IMR-90 (cell line): ENCODE measurements around the gene KRT1. TPM values are rescaled to one million over a fixed set of nuclear protein-coding genes. Genes with fewer than 3 reads are reported as not detected.

ENCODE experiments used
- ATAC-seq: fragments of 200-7000 bp; cut with Tn5 transposase; 2 replicates; pipeline ENCODE4 v1.9.1; 2020; ENCODE audit warnings: low read depth, mild to moderate bottlenecking, moderate library complexity
- BruUV-seq: library from RNA; stranded (reverse); fragments of 400-500 nt; replicated peaks from 2 replicates; lab custom pipeline; 2021; lab: Mats Ljungman, UMichigan
- CTCF ChIA-PET: fragments of 300-600 bp; formaldehyde crosslinking; extraction: SDS; loops from one replicate; lab custom pipeline; 2021; ENCODE audit warnings: antibody characterized with exemption; lab: Yijun Ruan, JAX
- POLR2A ChIA-PET: fragments of 300-600 bp; sonication (Branson Sonifier 250); formaldehyde crosslinking; loops from one replicate; lab custom pipeline; 2022; ENCODE audit warnings: antibody characterized with exemption; ENCODE audit not compliant: unreplicated experiment; lab: Charles Lee
- DNase-seq: peaks from one replicate; pipeline ENCODE4 v3.0.0; 2013
- H2AFZ ChIP-seq: replicated peaks from 2 replicates; pipeline ENCODE3; 2013; ENCODE audit warnings: low read length, mild to moderate bottlenecking; ENCODE audit not compliant: poor library complexity
- H2AK5ac ChIP-seq: 2 replicates; pipeline ENCODE4 v1.6.1; 2013; ENCODE audit warnings: low read depth, low read length, inconsistent platforms
- H2AK9ac ChIP-seq: replicated peaks from 2 replicates; pipeline ENCODE3; 2013; ENCODE audit warnings: mild to moderate bottlenecking, low read depth, low read length, moderate library complexity; ENCODE audit not compliant: poor library complexity
- H2BK120ac ChIP-seq: 2 replicates; pipeline ENCODE4 v1.6.1; 2013; ENCODE audit warnings: low read depth, low read length, inconsistent platforms
- H2BK15ac ChIP-seq: 3 replicates; pipeline ENCODE4 v1.6.1; 2013; ENCODE audit warnings: low read depth, low read length, inconsistent platforms
- H2BK20ac ChIP-seq: 2 replicates; pipeline ENCODE4 v1.6.1; 2013; ENCODE audit warnings: low read depth, mild to moderate bottlenecking, inconsistent platforms, low read length, moderate library complexity
- H2BK5ac ChIP-seq: 2 replicates; pipeline ENCODE4 v1.6.1; 2013; ENCODE audit warnings: mild to moderate bottlenecking, low read depth, low read length, inconsistent platforms; ENCODE audit not compliant: poor library complexity, severe bottlenecking
- H3K14ac ChIP-seq: replicated peaks from 2 replicates; pipeline ENCODE4 v1.6.1; 2013; ENCODE audit warnings: low read depth, low read length, inconsistent platforms
- H3K18ac ChIP-seq: 2 replicates; pipeline ENCODE4 v1.6.1; 2013; ENCODE audit warnings: low read depth, low read length, control low read depth
- H3K23ac ChIP-seq: 2 replicates; pipeline ENCODE4 v1.6.1; 2013; ENCODE audit warnings: low read depth, low read length, inconsistent platforms
- H3K27ac ChIP-seq: 2 replicates; pipeline ENCODE4 v1.5.1; 2013; ENCODE audit warnings: mild to moderate bottlenecking, control low read depth, low read length; ENCODE audit not compliant: insufficient read depth
- H3K27me3 ChIP-seq: 2 replicates; pipeline ENCODE4 v1.6.1; 2013; ENCODE audit warnings: low read length; ENCODE audit not compliant: control insufficient read depth, insufficient read depth
- H3K36me3 ChIP-seq: 2 replicates; pipeline ENCODE4 v1.6.1; 2013; ENCODE audit warnings: low read length, mixed read lengths; ENCODE audit not compliant: control insufficient read depth, insufficient read depth
- H3K4ac ChIP-seq: 2 replicates; pipeline ENCODE4 v1.6.1; 2013; ENCODE audit warnings: low read depth, low read length, inconsistent platforms
- H3K4me1 ChIP-seq: 2 replicates; pipeline ENCODE4 v1.6.1; 2013; ENCODE audit warnings: low read length, mixed read lengths; ENCODE audit not compliant: control insufficient read depth, insufficient read depth
- H3K4me2 ChIP-seq: 2 replicates; pipeline ENCODE4 v1.6.1; 2013; ENCODE audit warnings: low read depth, mild to moderate bottlenecking, control low read depth, low read length, moderate library complexity
- H3K4me3 ChIP-seq: 2 replicates; pipeline ENCODE4 v1.5.1; 2013; ENCODE audit warnings: low read depth, mild to moderate bottlenecking, control low read depth, low read length, moderate library complexity; ENCODE audit not compliant: insufficient read depth
- H3K56ac ChIP-seq: 2 replicates; pipeline ENCODE4 v1.6.1; 2013; ENCODE audit warnings: low read length, inconsistent platforms; ENCODE audit not compliant: insufficient read depth; ENCODE audit errors: extremely low read depth
- H3K79me1 ChIP-seq, 2 experiments: 2 replicates each; pipeline ENCODE4 v1.6.1; 2013; ENCODE audit warnings: low read length in 2 of 2, inconsistent platforms in 1 of 2, low read depth in 1 of 2
- H3K9ac ChIP-seq: 2 replicates; pipeline ENCODE4 v1.6.1; 2013; ENCODE audit warnings: low read depth, low read length, control low read depth
- H3K9me1 ChIP-seq: 2 replicates; pipeline ENCODE4 v1.6.1; 2013; ENCODE audit warnings: low read length, inconsistent platforms; ENCODE audit not compliant: insufficient read depth
- H3K9me3 ChIP-seq: 2 replicates; pipeline ENCODE4 v1.6.1; 2013; ENCODE audit warnings: low read length; ENCODE audit not compliant: control insufficient read depth, insufficient read depth
- H4K20me1 ChIP-seq: 2 replicates; pipeline ENCODE4 v1.6.1; 2013; ENCODE audit warnings: low read length, inconsistent platforms; ENCODE audit not compliant: insufficient read depth
- H4K5ac ChIP-seq: 2 replicates; pipeline ENCODE4 v1.6.1; 2013; ENCODE audit warnings: mild to moderate bottlenecking, low read depth, low read length, control low read depth
- H4K8ac ChIP-seq, 2 experiments: 2 replicates each; pipeline ENCODE4 v1.6.1; 2013; ENCODE audit warnings: low read depth in 2 of 2, low read length in 2 of 2, control low read depth in 1 of 2, inconsistent platforms in 1 of 2
- H4K91ac ChIP-seq: 2 replicates; pipeline ENCODE4 v1.6.1; 2013; ENCODE audit warnings: low read depth, low read length, inconsistent platforms; ENCODE audit not compliant: insufficient read depth
- BHLHE40 ChIP-seq: fragments of 150-350 bp; IDR thresholded peaks from 2 replicates; pipeline ENCODE4 v1.6.1; 2016; ENCODE audit warnings: mild to moderate bottlenecking, low read depth, low read length
- CEBPB ChIP-seq: IDR thresholded peaks from 2 replicates; pipeline ENCODE4 v1.6.1; 2012; ENCODE audit warnings: low read depth, low read length, improper control_type of control experiment
- ELK1 ChIP-seq: fragments of 150-350 bp; IDR thresholded peaks from 2 replicates; pipeline ENCODE4 v1.6.1; 2016; ENCODE audit warnings: low read depth, mild to moderate bottlenecking, low read length, moderate library complexity, borderline replicate concordance
- MAZ ChIP-seq: IDR thresholded peaks from 2 replicates; pipeline ENCODE4 v1.6.1; 2012; ENCODE audit warnings: low read depth, mild to moderate bottlenecking, low read length, improper control_type of control experiment, moderate library complexity, borderline replicate concordance
- RFX5 ChIP-seq: IDR thresholded peaks from 2 replicates; pipeline ENCODE4 v1.8.0; 2012; ENCODE audit warnings: low read depth, mild to moderate bottlenecking, low read length, moderate library complexity
- SMC3 ChIP-seq: fragments of 150-350 bp; IDR thresholded peaks from 2 replicates; pipeline ENCODE4 v1.6.1; 2016; ENCODE audit warnings: low read depth, mild to moderate bottlenecking, antibody characterized with exemption, low read length, moderate library complexity
- WGBS, 2 experiments: methylation state at CpG; one replicate each; pipeline versions ENCODE4 v1.1.5 to v1.1.7; 2013; ENCODE audit warnings: missing lambda C conversion rate in 2 of 2; ENCODE audit not compliant: insufficient read length in 1 of 2; ENCODE audit errors: extremely low coverage in 2 of 2; 5-methylcytosine and 5-hydroxymethylcytosine counted together
- dilution Hi-C: fragments of 300-500 bp; cut with HindIII; formaldehyde crosslinking; loops from one replicate; pipeline ENCODE4 v1.14.3; 2018; ENCODE audit warnings: low sequenced_read_pairs; ENCODE audit not compliant: unreplicated experiment
- in situ Hi-C: fragments of 300-500 bp; cut with MboI; formaldehyde crosslinking; loops from 3 replicates; pipeline ENCODE4 v1.14.3; 2019; ENCODE audit warnings: low sequenced_read_pairs, inconsistent platforms, mixed read lengths
- intact Hi-C: fragments of 100-400 bp; cut with micrococcal nuclease; formaldehyde crosslinking; loops from 2 replicates; pipeline ENCODE4 v1.10.0; 2022
- polyA plus RNA-seq, 3 experiments: library from polyadenylated mRNA; depleted of rRNA; stranded (reverse); fragments of >200 nt; gene quantifications; 2 replicates each; pipeline ENCODE4 v1.2.3, GENCODE V29; 2012; ENCODE audit warnings: low replicate concordance in 1 of 3
- total RNA-seq: library from RNA; depleted of rRNA; stranded (reverse); fragments of >200 nt; gene quantifications from 2 replicates; pipeline ENCODE4 v1.2.3, GENCODE V29; 2012

The KRT1 gene
- total and polyA plus RNA-seq, 2 of the 4 experiments (the other 2 are of a cell fraction): not detected

- Histone ChIP-seq H3K27ac (no peak overlapping the region), H3K36me3 (no peaks in the 10 kb centered on the region), H3K79me1 (no peaks in the 10 kb centered on the region), H3K23ac (no peak overlapping the region), H4K91ac (no peak overlapping the region), H3K9ac (no peak overlapping the region), H4K8ac (no peak overlapping the region), H2AK5ac (no peak overlapping the region), H3K4me3 (no peak overlapping the region), H3K4me1 (no peaks in the 10 kb centered on the region), H3K4me2 (no peak overlapping the region), H2BK15ac (no peak overlapping the region), H2BK5ac (no peak overlapping the region), H3K4ac (no peak overlapping the region), H3K56ac (no peak overlapping the region), H4K20me1 (no peaks in the 10 kb centered on the region), H2AFZ (no peak overlapping the region), H2AK9ac (no peak overlapping the region), H3K18ac (no peak overlapping the region), H3K9me1 (no peaks in the 10 kb centered on the region), H3K9me3 (no peaks in the 10 kb centered on the region), H2BK20ac (no peak overlapping the region), H2BK120ac (no peak overlapping the region), H4K5ac (no peak overlapping the region), H3K14ac (no peak overlapping the region), H3K27me3 (peaks cover 35% of the 10 kb centered on the region)
- POLR2A ChIA-PET: no interaction called here
- intact Hi-C loops: no loop called here
- DNase-seq: no peak
- TF ChIP-seq SMC3 (no peak), BHLHE40 (no peak), CEBPB (no peak), MAZ (no peak), RFX5 (no peak), ELK1 (no peak)
- ATAC-seq: no peak
- CTCF ChIA-PET: no interaction called here
- no TSS peak for BruUV-seq
- in situ Hi-C loops: no loop called here
- dilution Hi-C loops: no loop called here
- WGBS, 2 experiments: 30% methylated on average over 2 of the region's 2 CpGs; no CpG with 5 or more reads in 1 of the 2 experiments
Observed at GRCh38 chr12:52684431-52684830, 4.2 kb upstream of the KRT1 start.
